Panc1 (cell line): ENCODE measurements around the gene ADAMTS19.

Experiments used
- CTCF ChIP-seq: fragments of 450-650 bp; IDR thresholded peaks from 2 replicates; pipeline ENCODE4 v1.5.1; 2017; ENCODE audit warnings: mild to moderate bottlenecking
- POLR2AphosphoS5 ChIP-seq: IDR thresholded peaks from 2 replicates; pipeline ENCODE4 v1.6.1; 2012; ENCODE audit warnings: mild to moderate bottlenecking, low read depth, low read length, moderate library complexity
- REST ChIP-seq, 2 experiments: IDR thresholded peaks; 2 replicates each; pipeline ENCODE4 v1.6.1; 2011 to 2012; ENCODE audit warnings: low read depth in 2 of 2, control low read depth in 1 of 2, low read length in 1 of 2, mild to moderate bottlenecking in 1 of 2, moderate library complexity in 1 of 2; ENCODE audit not compliant: insufficient read depth in 1 of 2
- SIN3A ChIP-seq: IDR thresholded peaks from 2 replicates; pipeline ENCODE4 v1.6.1; 2012; ENCODE audit warnings: low read depth, mild to moderate bottlenecking, low read length, moderate library complexity, borderline replicate concordance; ENCODE audit not compliant: insufficient read depth
- TCF7L2 ChIP-seq: IDR thresholded peaks from 2 replicates; pipeline ENCODE4 v1.6.1; 2011; ENCODE audit warnings: mild to moderate bottlenecking, low read depth, low read length, inconsistent platforms

GRCh38 chr5:129591508-129592160 lies 131.5 kb downstream of the ADAMTS19 start:
- no peak for TF ChIP-seq POLR2AphosphoS5
- no peak for TF ChIP-seq CTCF
- TF ChIP-seq SIN3A = no peak
- no peak for TF ChIP-seq REST (IDR thresholded peaks at IDR 0.05; ENCODE audit: insufficient read depth in 1 of 2, low read depth in 2 of 2, low read length in 1 of 2)
- TF ChIP-seq TCF7L2 = no peak
